Liver (tissue), 9 donors: Measurements from ENCODE around the gene RGL1. TPM values are rescaled to one million over a fixed set of nuclear protein-coding genes. Genes with fewer than 3 reads are reported as not detected.

ENCODE experiments used
- DNase-seq: peaks from one replicate; pipeline ENCODE4 v3.0.0-alpha.2; 2017; ENCODE audit warnings: low spot score
- H3K27ac ChIP-seq, 2 donors: one replicate each; pipeline ENCODE4 v1.7.0; 2013; ENCODE audit warnings: inconsistent platforms in 2 of 2, low read length in 2 of 2, control low read depth in 1 of 2, low read depth in 1 of 2, mild to moderate bottlenecking in 1 of 2
- H3K27me3 ChIP-seq, 4 donors: one replicate each; pipeline versions ENCODE4 v1.6.1 to v1.7.0; 2013; ENCODE audit warnings: low read length in 3 of 4, inconsistent platforms in 1 of 4, mild to moderate bottlenecking in 1 of 4, moderate library complexity in 1 of 4; ENCODE audit not compliant: control insufficient read depth in 4 of 4, insufficient read depth in 4 of 4
- H3K36me3 ChIP-seq, 4 donors: one replicate each; pipeline versions ENCODE4 v1.6.1 to v1.7.0; 2013; ENCODE audit warnings: low read length in 3 of 4, mild to moderate bottlenecking in 3 of 4, low read depth in 1 of 4, moderate library complexity in 1 of 4; ENCODE audit not compliant: control insufficient read depth in 4 of 4, insufficient read depth in 3 of 4
- H3K4me1 ChIP-seq, 4 donors: one replicate each; pipeline versions ENCODE4 v1.6.1 to v1.7.0; 2013; ENCODE audit warnings: low read length in 3 of 4, mild to moderate bottlenecking in 3 of 4, moderate library complexity in 1 of 4; ENCODE audit not compliant: control insufficient read depth in 4 of 4, insufficient read depth in 4 of 4
- H3K4me3 ChIP-seq, 3 donors: one replicate each; pipeline versions ENCODE4 v1.6.1 to v1.7.0; 2013; ENCODE audit warnings: low read length in 3 of 3, control low read depth in 1 of 3, low read depth in 1 of 3, mild to moderate bottlenecking in 1 of 3
- H3K9ac ChIP-seq, 2 donors: one replicate each; pipeline ENCODE4 v1.7.0; 2013; ENCODE audit warnings: low read length in 2 of 2, mild to moderate bottlenecking in 2 of 2, moderate library complexity in 2 of 2, control low read depth in 1 of 2, low read depth in 1 of 2
- H3K9me3 ChIP-seq, 4 donors: one replicate each; pipeline versions ENCODE4 v1.6.1 to v1.7.0; 2013; ENCODE audit warnings: low read length in 3 of 4; ENCODE audit not compliant: control insufficient read depth in 4 of 4
- EGR1 ChIP-seq, 2 donors: IDR thresholded peaks; 2 replicates each; pipeline ENCODE4 v1.6.1; 2016 to 2018; ENCODE audit warnings: antibody characterized with exemption in 2 of 2, low read depth in 2 of 2
- FOXA1 ChIP-seq: IDR thresholded peaks from 2 replicates; pipeline ENCODE4 v1.6.1; 2016; ENCODE audit warnings: antibody characterized with exemption
- FOXA2 ChIP-seq: IDR thresholded peaks from 2 replicates; pipeline ENCODE4 v1.6.1; 2016; ENCODE audit warnings: antibody characterized with exemption
- HNF4A ChIP-seq, 2 donors: conservative IDR thresholded peaks; 2 replicates each; pipeline ENCODE4 v1.6.1; 2016; ENCODE audit warnings: antibody characterized with exemption in 2 of 2, mild to moderate bottlenecking in 2 of 2
- HNF4G ChIP-seq: IDR thresholded peaks from 2 replicates; pipeline ENCODE4 v1.6.1; 2016; ENCODE audit warnings: antibody characterized with exemption
- JUND ChIP-seq, 2 donors: IDR thresholded peaks; 2 replicates each; pipeline ENCODE4 v1.6.1; 2016; ENCODE audit warnings: antibody characterized with exemption in 2 of 2
- MAX ChIP-seq: IDR thresholded peaks from 2 replicates; pipeline ENCODE4 v1.6.1; 2016; ENCODE audit warnings: antibody characterized with exemption
- NR2F2 ChIP-seq: IDR thresholded peaks from 2 replicates; pipeline ENCODE4 v1.6.1; 2016; ENCODE audit warnings: antibody characterized with exemption
- RAD21 ChIP-seq, 2 donors: IDR thresholded peaks; 2 replicates each; pipeline ENCODE4 v1.6.1; 2016; ENCODE audit warnings: antibody characterized with exemption in 2 of 2, mild to moderate bottlenecking in 2 of 2
- REST ChIP-seq: IDR thresholded peaks from 2 replicates; pipeline ENCODE4 v1.6.1; 2016; ENCODE audit warnings: antibody characterized with exemption, mild to moderate bottlenecking
- RXRA ChIP-seq, 2 donors: IDR thresholded peaks; 2 replicates each; pipeline ENCODE4 v1.6.1; 2017 to 2018; ENCODE audit warnings: antibody characterized with exemption in 2 of 2, mild to moderate bottlenecking in 1 of 2
- SP1 ChIP-seq: IDR thresholded peaks from 2 replicates; pipeline ENCODE4 v1.6.1; 2018; ENCODE audit warnings: antibody characterized with exemption, mild to moderate bottlenecking
- TAF1 ChIP-seq: conservative IDR thresholded peaks from 2 replicates; pipeline ENCODE4 v1.6.1; 2016; ENCODE audit warnings: antibody characterized with exemption, mild to moderate bottlenecking
- YY1 ChIP-seq: IDR thresholded peaks from 2 replicates; pipeline ENCODE4 v1.6.1; 2016; ENCODE audit warnings: antibody characterized with exemption, mild to moderate bottlenecking
- WGBS: extraction: QIAGEN DNeasy Blood & Tissue Kit; methylation state at CpG from one replicate; pipeline ENCODE4 v1.1.7; 2013; 5-methylcytosine and 5-hydroxymethylcytosine counted together
- polyA plus RNA-seq, 2 donors: library from polyadenylated mRNA; stranded (reverse) in 1 of 2; unstranded in 1 of 2; fragments of 200-250 nt in 1 of 2; fragments of >200 nt in 1 of 2; fragmentation: Nextera tagmentation in 1 of 2; extraction: Ambion mirVana in 1 of 2; gene quantifications; one replicate each; pipeline versions ENCODE4 v1.2.1 to v1.2.3, GENCODE V29; 2013 to 2015
- total RNA-seq, 2 donors: library from RNA; depleted of rRNA; stranded (reverse); fragments of >200 nt; gene quantifications; one replicate each; pipeline ENCODE4 v1.2.3, GENCODE V29; 2014
- TF ChIP-seq, protein P1 (sequence below): fragments of 150-350 bp; IDR thresholded peaks from 2 replicates; pipeline ENCODE4 v1.5.1; 2017; ENCODE audit warnings: improper control_type of control experiment, low read depth, low read length; ENCODE audit not compliant: missing input control
- TF ChIP-seq, protein P2 (sequence below): IDR thresholded peaks from 2 replicates; pipeline ENCODE4 v1.6.1; 2016; ENCODE audit warnings: antibody characterized with exemption
- donor health status: healthy.
- donor health status: healthy.
- donor health status: healthy.
- donor health status: healthy.
- donor health status: healthy.

Gene RGL1
- total and polyA plus RNA-seq, 4 donors, result 3.9 to 15.3 (median 8.9) TPM

GRCh38 chr1:183838221-183838620 lies 33.3 kb downstream of the RGL1 start:
- DNase-seq, result no peak
- H3K4me3 ChIP-seq, result no peak overlapping the region
- TF ChIP-seq RAD21 (IDR thresholded peaks at IDR 0.05) (no peak), YY1 (no peak), MAX (peak; percentile 23), NR2F2 (peak; percentile 30)
- H3K9me3 ChIP-seq, result no peaks in the 10 kb centered on the region
- WGBS, result 74% methylated on average over 2 of the region's 2 CpGs
- H3K27me3 ChIP-seq, result no peaks in the 10 kb centered on the region
- no peaks in the 10 kb centered on the region for H3K36me3 ChIP-seq
- no peaks in the 10 kb centered on the region for H3K4me1 ChIP-seq
- H3K9ac ChIP-seq, result no peak overlapping the region
- no peak overlapping the region for H3K27ac ChIP-seq

DNA sequence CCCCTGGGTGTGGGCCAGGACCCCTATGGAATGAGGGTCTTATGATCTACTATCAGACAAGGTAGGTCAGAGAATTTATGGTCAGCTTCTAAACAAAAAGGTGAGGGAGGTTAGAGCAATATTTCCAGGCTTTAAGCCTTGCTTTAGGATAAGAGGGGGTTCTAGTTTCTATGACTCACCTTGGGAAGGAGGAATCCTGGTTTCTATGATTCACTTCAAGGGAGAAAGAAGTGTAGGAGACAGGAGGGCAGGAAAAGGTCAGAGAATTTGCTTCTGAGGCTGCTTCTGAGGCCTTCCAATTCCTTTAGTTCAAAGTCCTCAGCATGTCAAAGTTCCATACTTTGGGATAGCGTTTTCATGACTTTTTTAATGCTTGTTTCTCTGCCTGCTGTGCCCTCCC lies 35.2 kb downstream of the RGL1 start:
- Histone ChIP-seq H3K4me3 (no peak overlapping the region), H3K27ac (no peak overlapping the region), H3K9me3 (no peaks in the 10 kb centered on the region), H3K4me1 (no peaks in the 10 kb centered on the region), H3K9ac (no peak overlapping the region), H3K27me3 (no peaks in the 10 kb centered on the region), H3K36me3 (no peaks in the 10 kb centered on the region)
- WGBS, result 94% methylated on average over 1 of the region's 1 CpG
- TF ChIP-seq JUND (IDR thresholded peaks at IDR 0.05) (no peak), RAD21 (IDR thresholded peaks at IDR 0.05) (no peak), EGR1 (IDR thresholded peaks at IDR 0.05; ENCODE audit: low read depth in 2 of 2) (no peak), FOXA1 (no peak), FOXA2 (no peak), YY1 (no peak), SP1 (no peak), HNF4A (conservative IDR thresholded peaks at IDR 0.05) (no peak), RXRA (IDR thresholded peaks at IDR 0.05) (no peak), REST (no peak), NR2F2 (no peak), TAF1 (no peak), HNF4G (no peak), MAX (no peak)
- TF ChIP-seq, protein P1, sequence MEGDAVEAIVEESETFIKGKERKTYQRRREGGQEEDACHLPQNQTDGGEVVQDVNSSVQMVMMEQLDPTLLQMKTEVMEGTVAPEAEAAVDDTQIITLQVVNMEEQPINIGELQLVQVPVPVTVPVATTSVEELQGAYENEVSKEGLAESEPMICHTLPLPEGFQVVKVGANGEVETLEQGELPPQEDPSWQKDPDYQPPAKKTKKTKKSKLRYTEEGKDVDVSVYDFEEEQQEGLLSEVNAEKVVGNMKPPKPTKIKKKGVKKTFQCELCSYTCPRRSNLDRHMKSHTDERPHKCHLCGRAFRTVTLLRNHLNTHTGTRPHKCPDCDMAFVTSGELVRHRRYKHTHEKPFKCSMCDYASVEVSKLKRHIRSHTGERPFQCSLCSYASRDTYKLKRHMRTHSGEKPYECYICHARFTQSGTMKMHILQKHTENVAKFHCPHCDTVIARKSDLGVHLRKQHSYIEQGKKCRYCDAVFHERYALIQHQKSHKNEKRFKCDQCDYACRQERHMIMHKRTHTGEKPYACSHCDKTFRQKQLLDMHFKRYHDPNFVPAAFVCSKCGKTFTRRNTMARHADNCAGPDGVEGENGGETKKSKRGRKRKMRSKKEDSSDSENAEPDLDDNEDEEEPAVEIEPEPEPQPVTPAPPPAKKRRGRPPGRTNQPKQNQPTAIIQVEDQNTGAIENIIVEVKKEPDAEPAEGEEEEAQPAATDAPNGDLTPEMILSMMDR, result no peak
- TF ChIP-seq, protein P2, sequence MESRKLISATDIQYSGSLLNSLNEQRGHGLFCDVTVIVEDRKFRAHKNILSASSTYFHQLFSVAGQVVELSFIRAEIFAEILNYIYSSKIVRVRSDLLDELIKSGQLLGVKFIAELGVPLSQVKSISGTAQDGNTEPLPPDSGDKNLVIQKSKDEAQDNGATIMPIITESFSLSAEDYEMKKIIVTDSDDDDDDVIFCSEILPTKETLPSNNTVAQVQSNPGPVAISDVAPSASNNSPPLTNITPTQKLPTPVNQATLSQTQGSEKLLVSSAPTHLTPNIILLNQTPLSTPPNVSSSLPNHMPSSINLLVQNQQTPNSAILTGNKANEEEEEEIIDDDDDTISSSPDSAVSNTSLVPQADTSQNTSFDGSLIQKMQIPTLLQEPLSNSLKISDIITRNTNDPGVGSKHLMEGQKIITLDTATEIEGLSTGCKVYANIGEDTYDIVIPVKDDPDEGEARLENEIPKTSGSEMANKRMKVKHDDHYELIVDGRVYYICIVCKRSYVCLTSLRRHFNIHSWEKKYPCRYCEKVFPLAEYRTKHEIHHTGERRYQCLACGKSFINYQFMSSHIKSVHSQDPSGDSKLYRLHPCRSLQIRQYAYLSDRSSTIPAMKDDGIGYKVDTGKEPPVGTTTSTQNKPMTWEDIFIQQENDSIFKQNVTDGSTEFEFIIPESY, result no peak
- no peak for DNase-seq
